Activated naive CD4-positive, alpha-beta T cell treated with anti-CD3 and anti-CD28 coated beads, Interleukin-2, amount 10 ng/mL, durations not matched to agents 7 days and 5 days (primary cell): Measurements from ENCODE around the gene ASTL.
A peak's percentile ranks its signal among the peaks of the same experiment; 100 is the strongest.

ENCODE experiments used
- CTCF ChIA-PET: fragments of 350-600 bp; sonication (Branson Sonifier 250); formaldehyde crosslinking; loops from one replicate; lab custom pipeline; 2021; ENCODE audit warnings: antibody characterized with exemption; lab: Charles Lee
- DNase-seq: peaks from one replicate; pipeline ENCODE4 v3.0.0-alpha.2; 2020
- H3K27ac Mint-ChIP-seq: one replicate; pipeline ENCODE4 v1.8.0; 2021; ENCODE audit warnings: mild to moderate bottlenecking, moderate library complexity, mixed read lengths
- H3K27me3 Mint-ChIP-seq: one replicate; pipeline ENCODE4 v1.8.0; 2021; ENCODE audit warnings: mild to moderate bottlenecking, mixed read lengths
- H3K36me3 Mint-ChIP-seq: one replicate; pipeline ENCODE4 v1.8.0; 2021; ENCODE audit warnings: mixed read lengths
- H3K4me1 Mint-ChIP-seq: one replicate; pipeline ENCODE4 v1.8.0; 2021; ENCODE audit warnings: mixed read lengths
- H3K4me3 Mint-ChIP-seq: one replicate; pipeline ENCODE4 v1.8.0; 2021; ENCODE audit warnings: mild to moderate bottlenecking, moderate library complexity, mixed read lengths
- H3K9me3 Mint-ChIP-seq: one replicate; pipeline ENCODE4 v1.8.0; 2021; ENCODE audit warnings: mixed read lengths

Gene ASTL

DNA sequence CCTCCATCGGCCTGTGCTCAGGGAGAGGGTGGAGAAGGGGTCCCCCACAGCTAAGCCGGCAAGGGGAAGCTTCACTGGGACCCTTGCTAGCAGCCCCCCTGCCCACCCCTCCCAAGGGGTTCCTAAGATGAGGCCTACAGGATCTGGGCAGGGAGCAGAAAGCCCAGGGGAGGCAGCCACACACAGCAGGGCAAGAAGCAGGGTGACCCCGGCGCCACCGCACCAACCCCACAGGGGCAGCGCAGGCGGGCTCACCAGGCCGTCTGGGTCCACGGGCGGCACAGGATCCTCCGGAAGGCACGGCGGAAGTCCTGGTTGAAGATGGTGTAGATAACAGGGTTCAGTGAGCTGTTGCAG, 23.8 kb downstream of the ASTL start:
- H3K27ac Mint-ChIP-seq, result no peak overlapping the region
- H3K4me3 Mint-ChIP-seq, result peak overlapping the region; percentile 49
- CTCF ChIA-PET, result interaction anchor here (1.7 to 2.1 kb wide), 2 partner anchors 66 to 92 kb away, joined by 5 to 7 read pairs; no protein-coding TSS in a partner anchor
- H3K36me3 Mint-ChIP-seq, result no peaks in the 10 kb centered on the region
- H3K4me1 Mint-ChIP-seq, result peaks cover 14% of the 10 kb centered on the region
- DNase-seq, result no peak
- peaks cover 75% of the 10 kb centered on the region for H3K27me3 Mint-ChIP-seq
- no peaks in the 10 kb centered on the region for H3K9me3 Mint-ChIP-seq

GRCh38 chr2:96113951-96114350, 24.4 kb downstream of the ASTL start:
- Mint-ChIP-seq H3K36me3 (no peaks in the 10 kb centered on the region), H3K4me1 (peaks cover 14% of the 10 kb centered on the region), H3K27ac (no peak overlapping the region), H3K27me3 (peaks cover 75% of the 10 kb centered on the region), H3K9me3 (no peaks in the 10 kb centered on the region), H3K4me3 (no peak overlapping the region)
- no peak for DNase-seq
- CTCF ChIA-PET, result interaction anchor here (1.1 to 4.1 kb wide), 7 partner anchors 17 to 121 kb away, joined by 3 to 20 read pairs (median 4); no protein-coding TSS in a partner anchor

DNA sequence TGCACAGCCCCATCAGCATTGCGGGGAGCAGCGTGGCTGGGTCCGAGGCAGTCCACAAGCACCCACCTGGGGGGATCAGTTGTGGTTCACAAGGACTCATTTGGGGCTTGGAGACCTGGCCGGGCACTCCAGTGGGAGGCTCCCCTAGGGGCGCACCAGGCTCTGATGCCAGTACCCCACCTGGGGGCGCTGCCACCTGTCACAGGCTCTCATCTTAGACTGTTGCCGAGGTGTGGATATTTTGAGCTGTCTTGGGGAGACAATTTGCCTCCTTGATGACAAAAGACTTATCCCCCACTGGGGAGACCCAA, 25.0 kb downstream of the ASTL start:
- CTCF ChIA-PET, result interaction anchor here (1.1 to 4.1 kb wide), 9 partner anchors 10 to 121 kb away, joined by 3 to 20 read pairs (median 4); no protein-coding TSS in a partner anchor
- Mint-ChIP-seq H3K36me3 (no peaks in the 10 kb centered on the region), H3K4me1 (peaks cover 14% of the 10 kb centered on the region), H3K4me3 (no peak overlapping the region), H3K27me3 (peaks cover 75% of the 10 kb centered on the region), H3K9me3 (no peaks in the 10 kb centered on the region), H3K27ac (no peak overlapping the region)
- peak; percentile 35 for DNase-seq

GRCh38 chr2:96112501-96113366, 25.6 kb downstream of the ASTL start:
- H3K4me1 Mint-ChIP-seq, result peaks cover 13% of the 10 kb centered on the region
- no peak for DNase-seq
- H3K27ac Mint-ChIP-seq, result no peak overlapping the region
- H3K27me3 Mint-ChIP-seq, result peaks cover 75% of the 10 kb centered on the region
- no peaks in the 10 kb centered on the region for H3K36me3 Mint-ChIP-seq
- no peaks in the 10 kb centered on the region for H3K9me3 Mint-ChIP-seq
- H3K4me3 Mint-ChIP-seq, result no peak overlapping the region
- CTCF ChIA-PET, result interaction anchor here (1.1 to 4.1 kb wide), 8 partner anchors 11 to 120 kb away, joined by 3 to 20 read pairs (median 4); no protein-coding TSS in a partner anchor

GRCh38 chr2:96111823-96112500, 26.3 kb downstream of the ASTL start:
- Mint-ChIP-seq H3K4me1 (peaks cover 6% of the 10 kb centered on the region), H3K27ac (no peak overlapping the region), H3K27me3 (peaks cover 70% of the 10 kb centered on the region), H3K4me3 (no peak overlapping the region), H3K9me3 (no peaks in the 10 kb centered on the region), H3K36me3 (no peaks in the 10 kb centered on the region)
- DNase-seq, result no peak
- CTCF ChIA-PET, result interaction anchor here (1.2 to 4.1 kb wide), 4 partner anchors 12 to 89 kb away, joined by 3 to 20 read pairs (median 4); no protein-coding TSS in a partner anchor

DNA sequence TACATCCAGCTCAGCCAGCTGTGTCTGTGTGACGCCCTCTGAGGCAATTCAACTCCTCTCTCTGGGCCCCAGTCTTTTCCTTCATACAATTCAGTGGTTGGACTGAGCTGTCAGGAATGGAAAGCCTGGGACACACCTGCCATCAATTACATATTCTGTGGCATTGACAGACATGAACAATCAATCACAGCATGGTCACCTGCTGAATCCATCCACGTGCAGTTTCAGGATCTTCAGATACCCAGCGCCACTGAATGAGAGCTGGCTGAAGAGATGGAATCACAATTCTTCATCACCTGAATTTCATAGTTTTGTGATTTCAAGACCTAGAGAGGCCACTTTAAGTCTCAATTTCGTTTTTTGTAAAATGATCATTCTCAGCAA, 27.1 kb downstream of the ASTL start:
- H3K9me3 Mint-ChIP-seq, result peaks cover under 1% of the 10 kb centered on the region
- H3K4me3 Mint-ChIP-seq, result no peak overlapping the region
- H3K27me3 Mint-ChIP-seq, result peaks cover 68% of the 10 kb centered on the region
- H3K27ac Mint-ChIP-seq, result no peak overlapping the region
- CTCF ChIA-PET, result interaction anchor here (1.4 to 4.1 kb wide), 2 partner anchors 63 to 89 kb away, joined by 5 to 20 read pairs; no protein-coding TSS in a partner anchor
- H3K4me1 Mint-ChIP-seq, result peaks cover 6% of the 10 kb centered on the region
- DNase-seq, result no peak
- no peaks in the 10 kb centered on the region for H3K36me3 Mint-ChIP-seq

- no peak overlapping the region for H3K27ac Mint-ChIP-seq
- H3K27me3 Mint-ChIP-seq, result peaks cover 64% of the 10 kb centered on the region
- peaks cover 3% of the 10 kb centered on the region for H3K9me3 Mint-ChIP-seq
- no peak for DNase-seq
- peaks cover 5% of the 10 kb centered on the region for H3K4me1 Mint-ChIP-seq
- no peak overlapping the region for H3K4me3 Mint-ChIP-seq
- H3K36me3 Mint-ChIP-seq, result no peaks in the 10 kb centered on the region
- CTCF ChIA-PET, result interaction anchor here (0.7 to 4.1 kb wide), 3 partner anchors 23 to 88 kb away, joined by 3 to 20 read pairs (median 5); no protein-coding TSS in a partner anchor
Observed at GRCh38 chr2:96110621-96111256, 27.6 kb downstream of the ASTL start.

DNA sequence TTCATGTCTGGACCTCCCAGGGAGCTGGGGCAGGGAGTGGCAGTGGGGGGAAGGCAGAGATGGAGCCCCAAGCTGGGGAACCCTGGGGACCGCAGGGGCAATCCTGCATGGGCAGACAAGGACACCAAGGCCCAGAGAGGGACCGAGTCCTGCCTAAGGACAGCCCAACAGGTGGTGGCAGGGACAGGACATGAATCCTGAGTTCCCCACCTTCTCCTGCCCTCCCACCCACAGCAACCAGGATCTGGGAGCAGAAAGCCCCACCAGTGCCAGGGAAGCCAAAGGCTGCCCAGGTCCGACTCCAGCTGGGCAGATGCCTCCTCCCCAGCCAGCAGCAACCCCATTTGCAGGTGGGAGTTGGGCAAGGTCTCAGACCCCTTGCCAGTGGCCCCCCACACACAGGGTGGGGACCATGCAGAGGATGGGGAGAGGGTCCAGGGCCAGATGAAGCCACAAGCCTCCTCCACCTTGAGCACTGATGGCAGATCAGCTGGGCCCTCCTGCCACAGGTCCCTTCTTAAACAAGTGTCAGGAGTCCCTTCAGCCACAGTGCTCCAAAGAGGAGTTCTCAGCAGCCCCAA, 28.3 kb downstream of the ASTL start:
- Mint-ChIP-seq H3K27me3 (peaks cover 64% of the 10 kb centered on the region), H3K9me3 (peaks cover 10% of the 10 kb centered on the region), H3K27ac (no peak overlapping the region), H3K36me3 (no peaks in the 10 kb centered on the region), H3K4me1 (no peaks in the 10 kb centered on the region), H3K4me3 (no peak overlapping the region)
- CTCF ChIA-PET, result interaction anchor here (0.7 to 4.1 kb wide), 2 partner anchors 23 to 65 kb away, joined by 3 to 20 read pairs; no protein-coding TSS in a partner anchor
- no peak for DNase-seq

- Mint-ChIP-seq H3K4me1 (no peaks in the 10 kb centered on the region), H3K27me3 (peaks cover 57% of the 10 kb centered on the region), H3K36me3 (no peaks in the 10 kb centered on the region), H3K4me3 (no peak overlapping the region), H3K27ac (no peak overlapping the region), H3K9me3 (peaks cover 13% of the 10 kb centered on the region)
- CTCF ChIA-PET, result no interaction called here
- no peak for DNase-seq
Observed at GRCh38 chr2:96109361-96109680, 29.0 kb downstream of the ASTL start.

DNA sequence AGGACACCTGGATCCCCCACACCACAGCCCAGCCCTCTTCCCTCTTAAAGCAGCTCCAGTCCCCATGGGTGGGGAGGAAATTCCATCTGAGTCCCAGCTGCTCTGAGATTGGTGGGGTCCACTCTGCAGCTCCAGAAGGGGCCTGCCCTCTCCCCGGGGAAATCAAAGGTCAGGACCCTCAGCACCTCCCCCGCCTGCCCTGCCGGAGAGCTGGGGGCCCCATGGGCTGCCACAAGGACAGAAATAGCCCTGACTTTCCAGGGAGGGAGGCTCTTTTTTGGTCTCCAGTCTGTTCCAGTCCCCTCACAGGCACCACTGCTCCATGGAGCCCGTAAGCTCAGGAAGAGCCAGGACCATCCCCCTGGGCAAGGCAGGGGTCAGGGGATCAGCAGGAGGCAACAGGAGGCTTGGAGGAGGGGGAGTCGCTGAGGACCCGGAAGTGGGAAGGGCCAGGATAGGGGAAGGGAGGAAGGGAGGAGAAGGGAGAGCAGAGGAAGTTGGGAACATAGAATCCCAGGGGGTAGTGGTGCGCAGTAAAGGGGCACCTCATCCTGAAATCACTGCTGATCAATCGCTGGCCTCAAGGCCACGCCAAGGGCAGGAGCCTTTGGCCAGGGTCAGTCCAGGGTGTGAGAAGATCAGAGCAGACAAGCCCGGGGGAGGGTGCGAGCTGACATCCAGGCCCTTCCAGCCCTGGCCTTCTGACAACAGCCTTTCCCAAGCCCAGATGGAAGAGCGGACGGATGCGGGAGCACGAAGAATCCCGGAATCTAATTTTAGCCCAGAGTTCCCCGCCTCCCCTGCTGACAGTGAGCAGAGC, 29.6 kb downstream of the ASTL start:
- Mint-ChIP-seq H3K36me3 (no peaks in the 10 kb centered on the region), H3K4me3 (no peak overlapping the region), H3K9me3 (peaks cover 13% of the 10 kb centered on the region), H3K4me1 (no peaks in the 10 kb centered on the region), H3K27ac (no peak overlapping the region), H3K27me3 (peaks cover 52% of the 10 kb centered on the region)
- CTCF ChIA-PET, result no interaction called here
- DNase-seq, result no peak

DNA sequence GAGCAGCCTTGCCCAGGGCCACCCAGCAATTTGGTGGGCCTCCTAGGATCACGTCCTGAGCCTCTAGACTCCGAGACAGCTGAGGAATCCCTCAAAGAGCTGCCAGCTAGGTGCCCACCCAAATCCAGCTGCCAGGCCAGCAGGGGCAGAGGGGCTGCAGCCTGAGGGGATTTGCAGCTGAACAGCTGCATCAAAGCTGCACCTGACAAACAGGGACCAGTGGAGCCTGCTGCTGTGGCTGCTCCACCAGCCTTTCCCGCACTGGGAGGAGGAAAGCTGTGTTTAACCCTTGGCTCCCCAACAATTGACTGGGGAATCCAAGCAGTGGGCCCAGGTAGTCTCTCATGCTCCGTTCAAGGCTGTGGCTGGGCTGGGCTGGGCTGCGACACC, 30.2 kb downstream of the ASTL start:
- Mint-ChIP-seq H3K4me1 (no peaks in the 10 kb centered on the region), H3K9me3 (peaks cover 13% of the 10 kb centered on the region), H3K27ac (no peak overlapping the region), H3K27me3 (peaks cover 46% of the 10 kb centered on the region), H3K4me3 (no peak overlapping the region), H3K36me3 (no peaks in the 10 kb centered on the region)
- DNase-seq, result no peak
- CTCF ChIA-PET, result no interaction called here

DNA sequence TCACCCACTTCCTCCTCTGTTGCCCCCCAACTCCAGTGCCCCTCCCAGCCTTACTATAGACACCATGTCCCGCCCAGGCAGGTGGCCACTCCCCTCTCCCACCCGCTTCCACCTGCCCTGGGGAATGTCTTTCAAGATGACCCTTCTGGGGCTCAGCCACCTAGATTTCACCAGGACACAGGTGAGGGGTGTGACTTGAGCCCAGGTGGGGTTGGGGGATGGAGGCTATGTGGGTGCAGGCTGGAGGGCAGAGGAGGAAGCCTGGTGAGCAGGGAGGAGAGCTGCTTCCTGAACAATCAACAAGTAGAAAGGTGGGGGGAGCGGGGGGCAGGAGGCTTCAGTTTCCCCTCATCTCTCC, 30.6 kb downstream of the ASTL start:
- Mint-ChIP-seq H3K27ac (no peak overlapping the region), H3K4me3 (no peak overlapping the region), H3K4me1 (no peaks in the 10 kb centered on the region), H3K9me3 (peaks cover 13% of the 10 kb centered on the region), H3K36me3 (no peaks in the 10 kb centered on the region), H3K27me3 (peaks cover 41% of the 10 kb centered on the region)
- no peak for DNase-seq
- CTCF ChIA-PET, result no interaction called here

GRCh38 chr2:96106991-96107707, 31.2 kb downstream of the ASTL start:
- H3K4me3 Mint-ChIP-seq, result no peak overlapping the region
- no peak overlapping the region for H3K27ac Mint-ChIP-seq
- DNase-seq, result no peak
- CTCF ChIA-PET, result no interaction called here
- H3K27me3 Mint-ChIP-seq, result peaks cover 41% of the 10 kb centered on the region
- H3K9me3 Mint-ChIP-seq, result peaks cover 13% of the 10 kb centered on the region
- no peaks in the 10 kb centered on the region for H3K4me1 Mint-ChIP-seq
- no peaks in the 10 kb centered on the region for H3K36me3 Mint-ChIP-seq
